Large intestine (tissue), 3 donors: ENCODE data around the gene PBXIP1. TPM values are rescaled to one million over a fixed set of nuclear protein-coding genes. Genes with fewer than 3 reads are reported as not detected.
"Not testable (repeated sequence)": the region's sequence is repeated elsewhere in the genome, so short reads cannot be mapped to it uniquely, and the experiment has no call there.

Source experiments
- DNase-seq, 2 donors: peaks; one replicate each; pipeline versions ENCODE4 v3.0.0 to v3.0.0-alpha.2; 2013
- H3K27ac ChIP-seq: one replicate; pipeline ENCODE4 v1.5.1; 2013; ENCODE audit warnings: low read length
- H3K27me3 ChIP-seq: 2 replicates; pipeline ENCODE4 v1.6.1; 2013; ENCODE audit warnings: low read length; ENCODE audit not compliant: control insufficient read depth, insufficient read depth
- H3K36me3 ChIP-seq: 2 replicates; pipeline ENCODE4 v1.6.1; 2013; ENCODE audit warnings: low read length; ENCODE audit not compliant: control insufficient read depth, insufficient read depth
- H3K4me1 ChIP-seq: one replicate; pipeline ENCODE4 v1.6.1; 2013; ENCODE audit warnings: low read length; ENCODE audit not compliant: control insufficient read depth, insufficient read depth
- H3K4me3 ChIP-seq: one replicate; pipeline ENCODE4 v1.5.1; 2013; ENCODE audit warnings: low read length
- H3K9me3 ChIP-seq: one replicate; pipeline ENCODE4 v1.6.1; 2013; ENCODE audit warnings: mild to moderate bottlenecking, low read depth, low read length, moderate library complexity; ENCODE audit not compliant: control insufficient read depth
- WGBS: methylation state at CpG from one replicate; pipeline ENCODE4 v1.1.5; 2013; ENCODE audit warnings: low lambda C conversion rate; ENCODE audit not compliant: insufficient coverage; 5-methylcytosine and 5-hydroxymethylcytosine counted together
- polyA plus RNA-seq: library from polyadenylated mRNA; unstranded; fragments of 120-200 nt; gene quantifications from one replicate; pipeline ENCODE4 v1.2.1, GENCODE V29; 2013

PBXIP1 gene
- polyA plus RNA-seq, 1 donor: 78.8 TPM

- H3K27me3 ChIP-seq: no peaks in the 10 kb centered on the region
- DNase-seq: peak; percentile 98 to 100
- H3K9me3 ChIP-seq: no peaks in the 10 kb centered on the region
- peaks cover 5% of the 10 kb centered on the region for H3K4me1 ChIP-seq
- peaks cover 22% of the 10 kb centered on the region for H3K36me3 ChIP-seq
- peak within 1 kb of the TSS; percentile 46 for H3K27ac ChIP-seq
- peak within 1 kb of the TSS; percentile 86 for H3K4me3 ChIP-seq
- WGBS: 0% methylated on average over 3 of the region's 26 CpGs
Measured at GRCh38 chr1:154982897-154983648, 27.2 kb upstream of the PBXIP1 start, which contains the start of gene FLAD1. Gene FLAD1 (plus strand): TSS chr1:154983344. CDS start chr1:154983695, 351 bp downstream.

DNA sequence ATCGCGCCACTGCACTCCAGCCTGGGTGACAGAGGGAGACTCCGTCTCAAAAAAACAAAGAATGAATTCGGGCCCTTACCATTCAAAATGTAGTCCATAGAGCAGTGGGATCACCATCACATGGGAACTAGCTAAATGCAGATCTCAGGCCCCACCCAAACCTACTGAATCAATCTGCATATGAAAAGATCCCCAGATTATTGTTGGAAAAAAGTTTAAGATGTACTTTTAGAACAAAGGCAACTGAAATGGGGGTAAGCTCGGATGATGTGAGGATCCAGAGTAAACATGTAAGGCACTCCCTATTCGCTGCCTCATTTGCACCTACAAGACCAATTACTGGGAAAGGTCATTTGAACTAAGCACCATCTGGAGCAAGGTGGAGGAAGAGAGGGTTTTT is 26.4 kb upstream of the PBXIP1 start:
- DNase-seq: no peak
- Histone ChIP-seq H3K36me3 (peaks cover 15% of the 10 kb centered on the region), H3K4me3 (no peak overlapping the region), H3K4me1 (peaks cover 5% of the 10 kb centered on the region), H3K9me3 (no peaks in the 10 kb centered on the region), H3K27me3 (no peaks in the 10 kb centered on the region), H3K27ac (no peak overlapping the region)
- no CpG with 5 or more reads among the region's 6 CpGs for WGBS

GRCh38 chr1:154978360-154978759 is 22.5 kb upstream of the PBXIP1 start:
- peaks cover 13% of the 10 kb centered on the region for H3K4me1 ChIP-seq
- H3K27me3 ChIP-seq: no peaks in the 10 kb centered on the region
- WGBS: no CpG with 5 or more reads among the region's 3 CpGs
- H3K9me3 ChIP-seq: no peaks in the 10 kb centered on the region
- H3K27ac ChIP-seq: no peak overlapping the region
- no peak overlapping the region for H3K4me3 ChIP-seq
- no peak for DNase-seq
- H3K36me3 ChIP-seq: peaks cover 10% of the 10 kb centered on the region

DNA sequence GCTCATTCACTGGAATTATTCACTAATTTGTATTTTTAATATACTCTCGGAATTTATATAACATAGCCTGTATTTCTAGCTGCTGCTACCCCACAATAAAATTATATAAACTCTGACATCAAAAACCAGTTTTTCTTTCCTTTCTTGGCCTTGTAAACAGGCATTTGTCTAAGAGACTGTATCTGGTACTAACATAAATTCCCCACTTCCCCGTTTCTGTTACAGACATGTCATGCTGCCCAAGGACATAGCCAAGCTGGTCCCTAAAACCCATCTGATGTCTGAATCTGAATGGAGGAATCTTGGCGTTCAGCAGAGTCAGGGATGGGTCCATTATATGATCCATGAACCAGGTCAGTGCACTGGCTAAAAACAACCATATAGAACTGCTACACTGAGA is 21.9 kb upstream of the PBXIP1 start:
- WGBS: no CpG with 5 or more reads among the region's 3 CpGs
- not testable (repeated sequence) for H3K36me3 ChIP-seq, H3K27ac ChIP-seq, H3K4me3 ChIP-seq, H3K9me3 ChIP-seq, H3K27me3 ChIP-seq, DNase-seq
- H3K4me1 ChIP-seq: peaks cover 17% of the 10 kb centered on the region

DNA sequence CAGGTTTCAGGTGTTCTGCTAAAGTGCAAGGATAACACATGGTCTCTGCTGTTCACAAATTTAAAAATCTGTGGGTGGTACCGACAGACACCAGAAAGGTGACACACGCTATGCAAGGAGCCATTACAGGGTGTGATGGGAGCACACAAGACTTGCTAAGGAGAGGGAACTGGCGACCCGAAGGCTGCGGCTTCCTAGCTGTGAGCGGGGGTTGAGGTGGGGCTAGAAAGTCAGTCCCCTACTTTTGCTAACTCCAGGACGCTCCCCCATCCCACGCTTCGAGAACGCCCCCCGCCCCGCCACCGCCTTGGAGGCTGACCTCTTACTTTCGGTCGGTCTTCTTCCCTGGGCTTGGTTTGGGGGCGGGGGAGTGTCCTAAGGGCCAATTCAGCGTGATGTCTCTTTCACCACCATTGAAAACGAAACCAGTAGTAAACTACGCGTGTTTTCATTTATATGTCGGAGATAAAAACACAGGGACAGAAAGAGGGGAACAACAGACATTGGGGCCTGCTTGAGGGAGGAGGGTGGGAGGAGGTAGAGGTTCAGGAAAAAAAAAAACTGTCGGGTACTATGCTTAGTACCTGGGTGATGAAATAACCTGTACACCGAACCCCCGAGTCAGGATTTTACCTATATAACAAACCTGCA is 19.6 kb upstream of the PBXIP1 start:
- peaks cover 31% of the 10 kb centered on the region for H3K4me1 ChIP-seq
- H3K4me3 ChIP-seq: peak overlapping the region; percentile 80
- DNase-seq: peak; percentile 58 to 84
- H3K36me3 ChIP-seq: peaks cover 10% of the 10 kb centered on the region
- no peaks in the 10 kb centered on the region for H3K9me3 ChIP-seq
- peak overlapping the region; percentile 100 for H3K27ac ChIP-seq
- 0% methylated on average over 4 of the region's 24 CpGs for WGBS
- H3K27me3 ChIP-seq: no peaks in the 10 kb centered on the region

- peak overlapping the region; percentile 80 for H3K4me3 ChIP-seq
- no peaks in the 10 kb centered on the region for H3K9me3 ChIP-seq
- H3K27ac ChIP-seq: peak overlapping the region; percentile 100
- H3K27me3 ChIP-seq: no peaks in the 10 kb centered on the region
- peaks cover 12% of the 10 kb centered on the region for H3K36me3 ChIP-seq
- peak; percentile 96 to 98 for DNase-seq
- WGBS: 0% methylated on average over 4 of the region's 30 CpGs
- H3K4me1 ChIP-seq: peaks cover 37% of the 10 kb centered on the region
Measured at GRCh38 chr1:154974808-154975408, 19.0 kb upstream of the PBXIP1 start.

DNA sequence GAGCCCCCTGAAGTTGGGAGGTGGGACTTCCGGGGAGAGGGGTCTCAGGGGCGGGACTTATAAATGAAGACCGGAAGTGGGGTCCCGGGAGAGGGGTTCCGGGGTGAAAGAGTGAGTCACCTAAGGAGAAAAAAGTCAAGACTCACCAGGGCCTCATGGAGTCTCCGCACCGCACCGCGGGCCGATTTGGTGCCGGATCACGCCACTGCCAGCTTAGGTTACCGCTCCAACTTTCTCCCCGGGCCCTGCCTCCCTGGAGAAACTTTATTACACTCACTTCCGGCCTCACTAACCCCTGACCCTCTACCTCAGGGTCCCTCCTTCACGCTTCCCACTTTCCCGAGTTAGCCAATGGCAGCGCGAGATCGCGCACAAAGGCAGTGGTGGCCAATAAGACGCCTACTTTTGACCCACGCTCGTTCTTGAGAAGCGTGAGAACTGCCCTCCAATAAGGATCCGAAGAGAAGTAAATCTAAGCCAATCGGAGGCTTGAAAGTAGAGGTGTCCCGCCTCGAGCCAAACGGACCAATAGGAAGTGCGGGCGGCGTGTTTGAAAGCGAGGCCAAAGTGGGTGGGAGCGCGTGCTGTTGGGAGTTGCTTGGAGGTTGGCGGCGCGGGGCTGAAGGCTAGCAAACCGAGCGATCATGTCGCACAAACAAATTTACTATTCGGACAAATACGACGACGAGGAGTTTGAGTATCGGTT is 18.4 kb upstream of the PBXIP1 start, which contains the start of gene CKS1B:
CKS1B (plus strand) TSS at position 580 of the 706 bp plus-strand sequence; CDS start at position 645, 65 bp downstream.
- Histone ChIP-seq H3K27ac (peak within 1 kb of the TSS; percentile 100), H3K4me3 (peak within 1 kb of the TSS; percentile 80), H3K9me3 (no peaks in the 10 kb centered on the region), H3K27me3 (no peaks in the 10 kb centered on the region), H3K36me3 (peaks cover 11% of the 10 kb centered on the region), H3K4me1 (peaks cover 38% of the 10 kb centered on the region)
- 0% methylated on average over 6 of the region's 47 CpGs for WGBS
- peak; percentile 100 for DNase-seq

DNA sequence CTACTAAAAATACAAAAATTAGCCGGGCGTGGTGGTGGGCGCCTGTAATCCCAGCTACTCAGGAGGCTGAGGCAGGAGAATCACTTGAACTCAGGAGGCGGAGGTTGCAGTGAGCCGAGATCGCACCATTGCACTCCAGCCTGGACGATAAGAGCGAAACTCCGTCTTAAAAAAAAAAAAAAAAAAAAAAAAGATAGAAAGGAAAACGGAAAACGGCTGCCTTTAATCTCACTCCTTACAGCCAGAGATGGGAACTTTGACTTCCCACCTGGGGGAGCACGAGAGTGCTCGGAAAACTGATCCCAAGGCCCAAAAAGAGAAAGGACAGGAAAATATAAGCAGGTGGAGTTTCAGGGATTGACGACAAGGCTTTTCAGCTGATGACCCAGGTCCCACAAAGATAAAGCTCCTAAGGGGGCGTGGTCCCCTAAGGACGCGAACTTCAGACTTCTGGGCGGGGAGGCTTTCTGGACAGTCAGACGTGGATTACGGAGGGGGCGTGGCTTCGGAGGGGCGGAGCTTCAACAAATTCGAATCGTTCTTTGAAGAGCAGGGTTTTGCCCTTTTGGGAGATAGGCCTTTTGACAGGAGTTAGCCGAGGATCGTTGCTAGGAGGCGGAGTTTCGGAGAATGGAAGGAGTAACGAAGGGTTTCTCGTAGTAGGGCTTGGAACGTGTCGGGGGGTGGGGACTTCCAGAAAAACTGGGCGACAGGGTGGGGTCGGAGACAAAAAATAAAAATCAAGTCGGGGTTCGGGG is 17.6 kb upstream of the PBXIP1 start:
- H3K27me3 ChIP-seq: no peaks in the 10 kb centered on the region
- H3K4me3 ChIP-seq: peak overlapping the region; percentile 68
- peaks cover 18% of the 10 kb centered on the region for H3K36me3 ChIP-seq
- peak; percentile 98 to 99 for DNase-seq
- peaks cover 38% of the 10 kb centered on the region for H3K4me1 ChIP-seq
- H3K27ac ChIP-seq: peak overlapping the region; percentile 100
- WGBS: 0% methylated on average over 1 of the region's 37 CpGs
- H3K9me3 ChIP-seq: no peaks in the 10 kb centered on the region

GRCh38 chr1:154972517-154973343 is 16.8 kb upstream of the PBXIP1 start:
- Histone ChIP-seq H3K36me3 (peaks cover 21% of the 10 kb centered on the region), H3K9me3 (no peaks in the 10 kb centered on the region), H3K4me1 (peaks cover 38% of the 10 kb centered on the region), H3K27ac (peak overlapping the region; percentile 100), H3K27me3 (no peaks in the 10 kb centered on the region), H3K4me3 (peak overlapping the region; percentile 68)
- WGBS: 20% methylated on average over 2 of the region's 18 CpGs
- peak; percentile 62 to 84 for DNase-seq
